Liver (tissue), 9 donors: ENCODE data around the gene CHKB. TPM values are rescaled to one million over a fixed set of nuclear protein-coding genes. Genes with fewer than 3 reads are reported as not detected.

Experiments
- DNase-seq: peaks from one replicate; pipeline ENCODE4 v3.0.0-alpha.2; 2017; ENCODE audit warnings: low spot score
- H3K27ac ChIP-seq, 2 donors: one replicate each; pipeline ENCODE4 v1.7.0; 2013; ENCODE audit warnings: inconsistent platforms in 2 of 2, low read length in 2 of 2, control low read depth in 1 of 2, low read depth in 1 of 2, mild to moderate bottlenecking in 1 of 2
- H3K27me3 ChIP-seq, 4 donors: one replicate each; pipeline versions ENCODE4 v1.6.1 to v1.7.0; 2013; ENCODE audit warnings: low read length in 3 of 4, inconsistent platforms in 1 of 4, mild to moderate bottlenecking in 1 of 4, moderate library complexity in 1 of 4; ENCODE audit not compliant: control insufficient read depth in 4 of 4, insufficient read depth in 4 of 4
- H3K36me3 ChIP-seq, 4 donors: one replicate each; pipeline versions ENCODE4 v1.6.1 to v1.7.0; 2013; ENCODE audit warnings: low read length in 3 of 4, mild to moderate bottlenecking in 3 of 4, low read depth in 1 of 4, moderate library complexity in 1 of 4; ENCODE audit not compliant: control insufficient read depth in 4 of 4, insufficient read depth in 3 of 4
- H3K4me1 ChIP-seq, 4 donors: one replicate each; pipeline versions ENCODE4 v1.6.1 to v1.7.0; 2013; ENCODE audit warnings: low read length in 3 of 4, mild to moderate bottlenecking in 3 of 4, moderate library complexity in 1 of 4; ENCODE audit not compliant: control insufficient read depth in 4 of 4, insufficient read depth in 4 of 4
- H3K4me3 ChIP-seq, 3 donors: one replicate each; pipeline versions ENCODE4 v1.6.1 to v1.7.0; 2013; ENCODE audit warnings: low read length in 3 of 3, control low read depth in 1 of 3, low read depth in 1 of 3, mild to moderate bottlenecking in 1 of 3
- H3K9ac ChIP-seq, 2 donors: one replicate each; pipeline ENCODE4 v1.7.0; 2013; ENCODE audit warnings: low read length in 2 of 2, mild to moderate bottlenecking in 2 of 2, moderate library complexity in 2 of 2, control low read depth in 1 of 2, low read depth in 1 of 2
- H3K9me3 ChIP-seq, 4 donors: one replicate each; pipeline versions ENCODE4 v1.6.1 to v1.7.0; 2013; ENCODE audit warnings: low read length in 3 of 4; ENCODE audit not compliant: control insufficient read depth in 4 of 4
- ATF3 ChIP-seq: IDR thresholded peaks from 2 replicates; pipeline ENCODE4 v1.6.1; 2016; ENCODE audit warnings: antibody characterized with exemption
- CTCF ChIP-seq: fragments of 150-350 bp; IDR thresholded peaks from 2 replicates; pipeline ENCODE4 v1.5.1; 2017; ENCODE audit warnings: improper control_type of control experiment, low read depth, low read length; ENCODE audit not compliant: missing input control
- EGR1 ChIP-seq, 2 donors: IDR thresholded peaks; 2 replicates each; pipeline ENCODE4 v1.6.1; 2016 to 2018; ENCODE audit warnings: antibody characterized with exemption in 2 of 2, low read depth in 2 of 2
- FOXA1 ChIP-seq: IDR thresholded peaks from 2 replicates; pipeline ENCODE4 v1.6.1; 2016; ENCODE audit warnings: antibody characterized with exemption
- FOXA2 ChIP-seq: IDR thresholded peaks from 2 replicates; pipeline ENCODE4 v1.6.1; 2016; ENCODE audit warnings: antibody characterized with exemption
- GABPA ChIP-seq, 2 donors: IDR thresholded peaks in 1 of 2; conservative IDR thresholded peaks in 1 of 2; 2 replicates each; pipeline ENCODE4 v1.6.1; 2016; ENCODE audit warnings: antibody characterized with exemption in 2 of 2, mild to moderate bottlenecking in 1 of 2, moderate library complexity in 1 of 2
- HNF4A ChIP-seq, 2 donors: conservative IDR thresholded peaks; 2 replicates each; pipeline ENCODE4 v1.6.1; 2016; ENCODE audit warnings: antibody characterized with exemption in 2 of 2, mild to moderate bottlenecking in 2 of 2
- HNF4G ChIP-seq: IDR thresholded peaks from 2 replicates; pipeline ENCODE4 v1.6.1; 2016; ENCODE audit warnings: antibody characterized with exemption
- JUND ChIP-seq, 2 donors: IDR thresholded peaks; 2 replicates each; pipeline ENCODE4 v1.6.1; 2016; ENCODE audit warnings: antibody characterized with exemption in 2 of 2
- MAX ChIP-seq: IDR thresholded peaks from 2 replicates; pipeline ENCODE4 v1.6.1; 2016; ENCODE audit warnings: antibody characterized with exemption
- NR2F2 ChIP-seq: IDR thresholded peaks from 2 replicates; pipeline ENCODE4 v1.6.1; 2016; ENCODE audit warnings: antibody characterized with exemption
- RAD21 ChIP-seq, 2 donors: IDR thresholded peaks; 2 replicates each; pipeline ENCODE4 v1.6.1; 2016; ENCODE audit warnings: antibody characterized with exemption in 2 of 2, mild to moderate bottlenecking in 2 of 2
- REST ChIP-seq: IDR thresholded peaks from 2 replicates; pipeline ENCODE4 v1.6.1; 2016; ENCODE audit warnings: antibody characterized with exemption, mild to moderate bottlenecking
- RXRA ChIP-seq, 2 donors: IDR thresholded peaks; 2 replicates each; pipeline ENCODE4 v1.6.1; 2017 to 2018; ENCODE audit warnings: antibody characterized with exemption in 2 of 2, mild to moderate bottlenecking in 1 of 2
- SP1 ChIP-seq: IDR thresholded peaks from 2 replicates; pipeline ENCODE4 v1.6.1; 2018; ENCODE audit warnings: antibody characterized with exemption, mild to moderate bottlenecking
- TAF1 ChIP-seq: conservative IDR thresholded peaks from 2 replicates; pipeline ENCODE4 v1.6.1; 2016; ENCODE audit warnings: antibody characterized with exemption, mild to moderate bottlenecking
- YY1 ChIP-seq: IDR thresholded peaks from 2 replicates; pipeline ENCODE4 v1.6.1; 2016; ENCODE audit warnings: antibody characterized with exemption, mild to moderate bottlenecking
- ZBTB33 ChIP-seq: IDR thresholded peaks from 2 replicates; pipeline ENCODE4 v1.6.1; 2016; ENCODE audit warnings: antibody characterized with exemption
- WGBS: extraction: QIAGEN DNeasy Blood & Tissue Kit; methylation state at CpG from one replicate; pipeline ENCODE4 v1.1.7; 2013; 5-methylcytosine and 5-hydroxymethylcytosine counted together
- polyA plus RNA-seq, 2 donors: library from polyadenylated mRNA; stranded (reverse) in 1 of 2; unstranded in 1 of 2; fragments of 200-250 nt in 1 of 2; fragments of >200 nt in 1 of 2; fragmentation: Nextera tagmentation in 1 of 2; extraction: Ambion mirVana in 1 of 2; gene quantifications; one replicate each; pipeline versions ENCODE4 v1.2.1 to v1.2.3, GENCODE V29; 2013 to 2015
- total RNA-seq, 2 donors: library from RNA; depleted of rRNA; stranded (reverse); fragments of >200 nt; gene quantifications; one replicate each; pipeline ENCODE4 v1.2.3, GENCODE V29; 2014
- donor health status: healthy.
- donor health status: healthy.
- donor health status: healthy.
- donor health status: healthy.
- donor health status: healthy.

The CHKB gene
- total and polyA plus RNA-seq, 4 donors, result 17.9 to 24.2 (median 20.6) TPM

GRCh38 chr22:50604256-50605001, 21.8 kb upstream of the CHKB start:
- Histone ChIP-seq H3K4me1 (peaks cover 0 to 7% (median 4%) of the 10 kb centered on the region in 4 donors), H3K4me3 (no peak overlapping the region), H3K36me3 (no peaks in the 10 kb centered on the region), H3K27me3 (peaks cover 0 to 10% (median 3%) of the 10 kb centered on the region in 4 donors), H3K9ac (no peak overlapping the region), H3K27ac (no peak overlapping the region), H3K9me3 (no peaks in the 10 kb centered on the region)
- 47% methylated on average over 103 of the region's 103 CpGs for WGBS
- TF ChIP-seq CTCF (no peak), RXRA (IDR thresholded peaks at IDR 0.05) (no peak), EGR1 (IDR thresholded peaks at IDR 0.05; ENCODE audit: low read depth in 2 of 2) (no peak), ZBTB33 (no peak), FOXA2 (no peak), RAD21 (IDR thresholded peaks at IDR 0.05) (no peak), ATF3 (no peak), NR2F2 (no peak), GABPA (IDR thresholded peaks at IDR 0.05 in 1 of 2, conservative IDR thresholded peaks at IDR 0.05 in 1 of 2) (no peak), TAF1 (no peak), HNF4G (no peak), YY1 (no peak), SP1 (no peak), MAX (no peak), JUND (IDR thresholded peaks at IDR 0.05) (no peak), HNF4A (conservative IDR thresholded peaks at IDR 0.05) (no peak), REST (no peak), FOXA1 (no peak)
- no peak for DNase-seq
